ENCODE measurements around the gene CYP4Z1.
"Not testable (repeated sequence)": the region's sequence is repeated elsewhere in the genome, so short reads cannot be mapped to it uniquely, and the experiment has no call there.

GRCh38 chr1:47091476-47091875 is 24.4 kb downstream of the CYP4Z1 start:
- TF ChIP-seq POLR2A, POLR2AphosphoS5 (IDR thresholded peaks at IDR 0.05): not testable (repeated sequence)

Measured in stomach (tissue), 4 donors.